Sigmoid colon (tissue), 4 donors: ENCODE data around the gene CDH20.

Experiments
- POLR2A ChIP-seq, 2 donors: fragments of 450-650 bp; IDR thresholded peaks; one replicate each; pipeline ENCODE4 v1.6.1; 2016; ENCODE audit warnings: antibody characterized with exemption in 2 of 2, mild to moderate bottlenecking in 2 of 2, moderate library complexity in 2 of 2
- POLR2AphosphoS5 ChIP-seq, 4 donors: sonication (generic); formaldehyde crosslinking; IDR thresholded peaks; one replicate each; pipeline ENCODE4 v1.6.1; 2017; ENCODE audit warnings: antibody characterized with exemption in 4 of 4
- TF ChIP-seq, protein P1 (sequence below), 4 experiments: fragments of 450-650 bp in 3 of 4; fragments of 200-600 bp in 1 of 4; IDR thresholded peaks; one replicate each; pipeline ENCODE4 v1.5.1; 2016 to 2019; ENCODE audit warnings: antibody characterized with exemption in 4 of 4, mild to moderate bottlenecking in 3 of 4, moderate library complexity in 2 of 4

DNA sequence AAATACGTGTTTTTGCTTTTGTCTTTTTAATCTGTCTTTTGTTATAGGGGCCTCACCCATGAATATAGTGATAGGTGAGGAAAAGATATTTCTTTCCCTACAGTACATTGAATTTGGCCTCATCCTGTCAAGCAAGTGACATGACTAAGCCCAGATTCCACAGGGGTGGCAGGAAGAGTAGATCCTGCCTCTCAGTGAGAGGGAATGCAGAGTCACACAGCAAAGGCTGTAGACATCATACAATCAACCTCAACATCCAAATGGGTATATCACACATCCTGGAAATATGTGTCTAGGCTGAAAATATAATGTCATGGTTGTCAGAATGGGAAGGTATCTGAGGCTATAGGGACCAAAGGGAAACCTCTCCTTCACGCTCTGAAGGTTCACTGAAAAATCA, 269.6 kb downstream of the CDH20 start:
- no peak for TF ChIP-seq POLR2AphosphoS5 (IDR thresholded peaks at IDR 0.05)
- TF ChIP-seq, protein P1, sequence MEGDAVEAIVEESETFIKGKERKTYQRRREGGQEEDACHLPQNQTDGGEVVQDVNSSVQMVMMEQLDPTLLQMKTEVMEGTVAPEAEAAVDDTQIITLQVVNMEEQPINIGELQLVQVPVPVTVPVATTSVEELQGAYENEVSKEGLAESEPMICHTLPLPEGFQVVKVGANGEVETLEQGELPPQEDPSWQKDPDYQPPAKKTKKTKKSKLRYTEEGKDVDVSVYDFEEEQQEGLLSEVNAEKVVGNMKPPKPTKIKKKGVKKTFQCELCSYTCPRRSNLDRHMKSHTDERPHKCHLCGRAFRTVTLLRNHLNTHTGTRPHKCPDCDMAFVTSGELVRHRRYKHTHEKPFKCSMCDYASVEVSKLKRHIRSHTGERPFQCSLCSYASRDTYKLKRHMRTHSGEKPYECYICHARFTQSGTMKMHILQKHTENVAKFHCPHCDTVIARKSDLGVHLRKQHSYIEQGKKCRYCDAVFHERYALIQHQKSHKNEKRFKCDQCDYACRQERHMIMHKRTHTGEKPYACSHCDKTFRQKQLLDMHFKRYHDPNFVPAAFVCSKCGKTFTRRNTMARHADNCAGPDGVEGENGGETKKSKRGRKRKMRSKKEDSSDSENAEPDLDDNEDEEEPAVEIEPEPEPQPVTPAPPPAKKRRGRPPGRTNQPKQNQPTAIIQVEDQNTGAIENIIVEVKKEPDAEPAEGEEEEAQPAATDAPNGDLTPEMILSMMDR (IDR thresholded peaks at IDR 0.05), result no peak
- no peak for TF ChIP-seq POLR2A (IDR thresholded peaks at IDR 0.05)
